Chondrocyte (in vitro differentiated cells): ENCODE measurements around the gene FBLN5. TPM values are rescaled to one million over a fixed set of nuclear protein-coding genes. Genes with fewer than 3 reads are reported as not detected.

Experiments used
- DNase-seq: peaks from one replicate; pipeline ENCODE4 v3.0.0; 2021; ENCODE audit warnings: mixed read lengths, low spot score
- H3K27ac Mint-ChIP-seq: one replicate; pipeline ENCODE4 v1.8.0; 2021; ENCODE audit warnings: mild to moderate bottlenecking, moderate library complexity, mixed read lengths; ENCODE audit not compliant: unreplicated experiment
- H3K27me3 Mint-ChIP-seq: 2 replicates; pipeline ENCODE4 v1.8.0; 2021; ENCODE audit warnings: low read depth, mixed read lengths
- H3K36me3 Mint-ChIP-seq: 2 replicates; pipeline ENCODE4 v1.8.0; 2021; ENCODE audit warnings: low read depth, mixed read lengths
- H3K4me1 Mint-ChIP-seq: 2 replicates; pipeline ENCODE4 v1.8.0; 2021; ENCODE audit warnings: low read depth, mild to moderate bottlenecking, mixed read lengths
- H3K4me3 Mint-ChIP-seq: one replicate; pipeline ENCODE4 v1.8.0; 2021; ENCODE audit warnings: mild to moderate bottlenecking, moderate library complexity, mixed read lengths; ENCODE audit not compliant: unreplicated experiment
- H3K9me3 Mint-ChIP-seq: 2 replicates; pipeline ENCODE4 v1.8.0; 2021; ENCODE audit warnings: low read depth, mixed read lengths
- CTCF ChIP-seq: fragments of 200-600 bp; sonication (generic); IDR thresholded peaks from 2 replicates; pipeline ENCODE4 v1.5.0; 2021; ENCODE audit warnings: antibody characterized with exemption, mild to moderate bottlenecking, moderate library complexity
- total RNA-seq: library from RNA; stranded (reverse); gene quantifications from 3 replicates; pipeline ENCODE4 v1.2.1, GENCODE V29; 2021

The FBLN5 gene
- total RNA-seq, 1 donor from 2014 or later = 1,232 TPM

GRCh38 chr14:91891101-91891500 lies 56.4 kb downstream of the FBLN5 start:
- no peak for DNase-seq
- Mint-ChIP-seq H3K27ac (peak overlapping the region; percentile 93), H3K27me3 (no peaks in the 10 kb centered on the region), H3K4me3 (no peak overlapping the region), H3K9me3 (no peaks in the 10 kb centered on the region), H3K36me3 (peaks cover 43% of the 10 kb centered on the region), H3K4me1 (peaks cover 74% of the 10 kb centered on the region)
- TF ChIP-seq CTCF = no peak

DNA sequence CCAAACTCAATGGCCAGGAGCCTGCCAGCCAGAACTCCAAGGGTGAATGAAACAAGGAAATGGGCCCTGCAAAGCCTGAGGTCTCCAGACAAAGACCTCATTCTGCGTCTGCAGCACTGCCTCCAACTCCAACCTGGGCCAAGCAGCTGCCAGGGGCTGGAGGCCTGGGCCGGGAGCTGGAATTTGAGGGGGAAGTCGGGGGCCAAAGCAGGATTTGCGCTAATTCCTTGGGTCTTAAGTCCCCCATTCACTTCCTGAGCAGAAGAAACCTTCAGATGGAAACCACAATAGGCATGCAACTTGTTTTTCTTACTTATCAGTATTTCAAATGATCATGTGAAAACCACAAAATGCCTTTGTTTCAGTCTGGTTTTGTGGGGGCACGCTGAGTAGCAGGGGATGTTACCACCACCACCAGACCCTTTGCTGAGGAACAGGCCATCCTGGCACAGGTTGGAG lies 57.2 kb downstream of the FBLN5 start:
- H3K27me3 Mint-ChIP-seq = no peaks in the 10 kb centered on the region
- H3K9me3 Mint-ChIP-seq = no peaks in the 10 kb centered on the region
- H3K36me3 Mint-ChIP-seq = peaks cover 44% of the 10 kb centered on the region
- H3K4me1 Mint-ChIP-seq = peaks cover 76% of the 10 kb centered on the region
- DNase-seq = no peak
- H3K4me3 Mint-ChIP-seq = no peak overlapping the region
- no peak for TF ChIP-seq CTCF
- peak overlapping the region; percentile 32 for H3K27ac Mint-ChIP-seq

DNA sequence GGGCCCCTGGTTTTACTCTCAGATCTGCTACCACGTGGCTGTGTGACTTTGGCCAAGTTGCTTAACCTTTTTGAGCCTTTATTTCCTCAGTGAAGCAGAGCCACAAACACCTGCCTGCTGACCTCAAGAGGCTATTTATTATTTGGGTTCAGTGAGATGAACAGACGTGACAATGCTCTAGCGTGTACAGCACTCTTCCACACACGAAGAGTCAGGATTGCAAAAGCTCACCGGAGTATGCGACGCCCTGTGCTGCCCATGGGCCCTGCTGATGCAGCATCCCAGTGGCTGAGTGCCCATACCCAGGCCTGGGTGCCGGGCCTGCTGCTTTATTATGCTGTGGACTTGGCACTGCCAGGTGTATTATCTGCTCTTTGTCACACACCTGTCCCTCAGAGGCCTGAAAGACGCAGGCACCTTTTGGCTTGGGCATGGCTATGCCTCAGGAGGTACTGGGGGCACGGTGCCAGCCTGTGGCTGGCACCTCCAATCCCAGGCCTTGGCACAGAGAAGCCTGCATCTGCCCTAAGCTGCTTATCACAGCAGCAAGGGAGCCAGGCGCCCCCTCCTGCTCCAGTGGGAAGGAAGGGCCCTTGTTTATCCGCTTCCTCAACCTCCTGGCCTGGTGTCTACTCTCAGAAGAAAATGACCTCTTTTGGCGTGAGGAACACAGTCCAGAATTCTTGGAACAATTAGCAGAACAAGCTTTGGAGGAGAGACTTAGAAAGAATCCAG lies 57.9 kb downstream of the FBLN5 start:
- Mint-ChIP-seq H3K27me3 (no peaks in the 10 kb centered on the region), H3K4me3 (no peak overlapping the region), H3K36me3 (peaks cover 47% of the 10 kb centered on the region), H3K4me1 (peaks cover 76% of the 10 kb centered on the region), H3K9me3 (no peaks in the 10 kb centered on the region), H3K27ac (no peak overlapping the region)
- no peak for TF ChIP-seq CTCF
- no peak for DNase-seq

GRCh38 chr14:91888641-91889476 lies 58.6 kb downstream of the FBLN5 start:
- TF ChIP-seq CTCF = no peak
- H3K27ac Mint-ChIP-seq = peak overlapping the region; percentile 70
- no peaks in the 10 kb centered on the region for H3K9me3 Mint-ChIP-seq
- no peak for DNase-seq
- no peak overlapping the region for H3K4me3 Mint-ChIP-seq
- peaks cover 78% of the 10 kb centered on the region for H3K4me1 Mint-ChIP-seq
- H3K36me3 Mint-ChIP-seq = peaks cover 55% of the 10 kb centered on the region
- H3K27me3 Mint-ChIP-seq = no peaks in the 10 kb centered on the region

DNA sequence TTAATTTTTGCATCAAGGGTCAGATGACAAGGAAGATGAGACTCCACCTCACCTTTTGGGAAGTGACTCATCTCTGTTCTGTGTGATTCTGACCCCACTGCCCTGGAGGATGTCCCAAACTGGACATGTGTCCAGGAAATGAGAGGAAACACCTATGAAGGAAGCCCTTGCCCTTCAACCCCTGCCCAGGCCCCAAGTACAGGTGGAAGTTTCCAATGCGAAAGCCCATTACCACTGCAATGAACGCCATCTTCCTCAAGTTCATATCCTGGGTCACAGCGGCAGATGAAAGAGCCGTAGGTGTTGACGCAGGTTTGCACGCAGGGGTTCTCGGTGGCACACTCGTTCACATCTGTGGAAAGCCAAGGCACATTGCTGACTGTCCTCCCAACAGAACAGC lies 60.5 kb downstream of the FBLN5 start:
- Mint-ChIP-seq H3K36me3 (peaks cover 57% of the 10 kb centered on the region), H3K27me3 (no peaks in the 10 kb centered on the region), H3K9me3 (no peaks in the 10 kb centered on the region), H3K27ac (no peak overlapping the region), H3K4me3 (no peak overlapping the region), H3K4me1 (peaks cover 63% of the 10 kb centered on the region)
- DNase-seq = no peak
- TF ChIP-seq CTCF = no peak
